GM19351 (cell line): ENCODE results near the gene AMN.

ENCODE experiments used
- ATAC-seq: cut with Tn5 transposase; IDR thresholded peaks from one replicate; pipeline ENCODE4 v1.9.1; 2021; ENCODE audit warnings: mild to moderate bottlenecking, moderate library complexity; ENCODE audit not compliant: unreplicated experiment

The AMN gene

DNA sequence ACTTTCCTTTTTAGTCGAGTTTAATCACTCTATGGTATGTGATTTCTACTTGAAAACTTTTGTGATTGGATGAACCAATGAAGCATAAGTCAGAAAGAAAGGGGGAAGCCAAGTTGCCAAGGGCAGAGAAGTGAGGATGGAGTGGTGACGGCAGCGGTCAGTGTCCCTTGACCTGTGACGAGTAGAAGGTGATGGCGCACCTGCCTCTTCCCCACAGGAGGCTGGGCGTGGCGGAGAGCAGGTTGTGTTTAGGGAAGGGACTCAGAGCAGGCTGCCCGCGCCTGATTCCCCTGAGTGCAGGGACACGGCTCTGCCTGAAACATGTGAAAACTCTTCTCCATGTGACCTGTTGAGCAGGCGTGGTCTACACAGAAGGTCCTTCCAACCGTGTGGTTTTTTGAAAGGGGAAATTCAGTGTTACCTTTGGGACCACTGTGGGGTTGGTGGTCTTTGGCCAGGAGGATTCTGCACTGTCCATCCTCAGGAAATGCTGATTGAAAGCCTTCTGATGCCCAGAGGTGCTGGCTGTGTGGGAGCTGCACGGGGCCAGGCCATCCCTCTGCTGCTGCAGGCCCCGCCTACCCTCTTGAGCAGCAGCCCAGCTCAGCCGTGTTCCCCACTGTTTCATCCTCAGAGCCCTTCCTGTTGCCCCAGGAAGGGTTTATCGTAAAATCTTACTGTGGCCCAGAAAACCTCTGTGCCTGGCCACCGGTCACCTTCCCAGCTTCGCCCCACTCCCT lies 23.5 kb upstream of the AMN start:
- ATAC-seq, result no peak

DNA sequence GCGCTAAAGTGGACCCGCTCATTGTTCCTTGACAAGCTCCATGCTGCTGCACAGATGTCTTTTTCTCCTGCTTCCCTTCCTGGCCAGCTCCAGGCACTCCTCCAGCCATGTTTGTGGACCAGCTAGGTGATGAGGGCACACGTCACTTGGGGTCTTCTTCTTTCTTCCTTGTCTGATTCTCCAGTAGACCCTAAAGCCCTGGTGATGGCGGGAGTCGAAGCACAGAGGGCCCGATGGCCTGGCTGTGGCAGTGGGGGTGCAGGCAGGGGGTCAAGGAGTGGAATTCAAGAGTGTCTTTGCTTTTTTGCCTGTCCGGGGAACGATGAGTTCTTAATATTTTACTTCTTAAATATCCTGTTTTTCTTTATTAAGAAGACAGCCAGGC lies 23.0 kb upstream of the AMN start:
- ATAC-seq, result no peak

DNA sequence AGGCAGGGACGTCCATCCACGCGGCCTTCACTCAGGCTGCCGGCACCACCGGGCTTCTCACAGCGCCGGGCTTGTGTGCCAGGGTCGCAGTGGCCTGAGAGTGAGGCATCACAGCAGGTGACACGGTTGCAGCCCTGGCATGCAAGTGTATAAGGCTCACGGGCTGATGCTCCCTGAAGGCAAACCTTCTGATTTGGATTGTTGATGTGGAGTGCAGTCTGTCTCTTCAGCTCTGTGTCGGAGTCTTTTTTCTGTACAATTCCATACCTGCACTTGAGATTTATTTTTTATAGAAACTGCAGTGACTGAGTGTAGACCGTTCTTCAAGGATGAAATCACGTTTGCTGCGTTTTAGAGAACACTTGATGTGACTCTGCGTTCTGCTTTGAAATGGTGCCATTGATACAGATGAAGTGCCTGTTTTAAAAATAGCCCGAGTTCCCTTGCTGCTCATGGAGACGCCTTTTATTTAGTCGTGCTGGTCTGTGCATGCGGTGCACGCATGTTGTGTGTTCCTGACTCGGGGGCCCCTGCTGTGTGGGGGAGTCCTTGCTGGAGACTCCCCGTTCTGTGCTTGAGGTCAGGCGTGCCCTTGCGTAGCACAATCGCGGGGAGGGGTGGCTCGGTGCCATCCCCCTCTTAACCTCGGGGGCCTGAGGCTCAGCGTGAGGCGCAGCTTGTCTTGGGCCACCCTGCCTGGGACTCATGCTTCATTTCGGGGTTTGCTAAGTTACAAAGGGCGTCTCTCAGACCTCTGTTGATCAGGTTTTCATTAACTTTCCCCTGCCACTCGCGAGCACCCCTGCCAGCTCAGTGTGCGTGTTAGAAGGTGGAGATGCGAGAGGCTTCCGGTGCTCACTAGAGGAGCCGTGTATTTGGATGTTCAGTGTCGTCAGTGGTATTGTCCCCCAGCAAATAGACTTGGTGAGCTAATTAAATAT lies 21.6 kb upstream of the AMN start:
- peak; percentile 61 for ATAC-seq

DNA sequence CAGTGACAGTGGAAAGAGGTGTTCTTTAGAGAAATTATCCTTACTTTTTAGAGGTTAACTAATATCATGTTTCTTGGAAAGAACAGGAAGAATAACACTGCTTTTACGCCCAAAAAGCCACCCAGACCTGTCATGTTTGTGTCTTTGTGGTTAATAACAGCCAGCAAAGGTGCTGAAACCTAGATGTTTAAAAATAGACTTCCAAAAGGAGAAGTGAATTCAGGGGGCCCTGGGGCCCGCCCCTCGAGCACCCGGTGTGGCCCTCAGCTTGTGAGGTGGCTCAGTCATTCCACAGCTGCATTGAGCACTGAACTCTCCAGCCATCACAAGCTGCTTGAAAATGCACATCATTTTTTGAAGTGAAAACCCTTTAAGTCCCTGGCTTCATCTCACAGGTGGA lies 20.8 kb upstream of the AMN start:
- peak; percentile 82 for ATAC-seq

DNA sequence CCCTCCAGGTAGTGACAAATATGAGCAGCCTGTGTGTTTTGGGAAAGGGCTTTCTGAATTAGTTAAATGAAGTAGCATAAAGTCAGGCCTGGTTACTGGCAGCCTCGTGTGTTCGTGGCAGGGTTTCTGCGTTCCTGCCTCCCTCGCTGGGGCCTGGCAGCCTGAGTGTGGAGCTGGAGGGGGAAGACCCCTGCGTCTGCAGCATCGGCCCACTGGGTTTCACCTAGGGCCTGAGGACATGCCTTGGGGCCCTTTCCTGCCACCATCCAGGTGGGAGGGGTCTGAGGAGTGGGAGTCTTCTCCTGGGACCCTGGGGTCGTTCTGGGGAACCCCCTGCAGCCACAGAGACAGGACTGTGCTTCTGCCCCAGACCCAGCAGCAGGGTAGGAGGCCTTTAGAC lies 20.4 kb upstream of the AMN start:
- peak; percentile 12 for ATAC-seq

DNA sequence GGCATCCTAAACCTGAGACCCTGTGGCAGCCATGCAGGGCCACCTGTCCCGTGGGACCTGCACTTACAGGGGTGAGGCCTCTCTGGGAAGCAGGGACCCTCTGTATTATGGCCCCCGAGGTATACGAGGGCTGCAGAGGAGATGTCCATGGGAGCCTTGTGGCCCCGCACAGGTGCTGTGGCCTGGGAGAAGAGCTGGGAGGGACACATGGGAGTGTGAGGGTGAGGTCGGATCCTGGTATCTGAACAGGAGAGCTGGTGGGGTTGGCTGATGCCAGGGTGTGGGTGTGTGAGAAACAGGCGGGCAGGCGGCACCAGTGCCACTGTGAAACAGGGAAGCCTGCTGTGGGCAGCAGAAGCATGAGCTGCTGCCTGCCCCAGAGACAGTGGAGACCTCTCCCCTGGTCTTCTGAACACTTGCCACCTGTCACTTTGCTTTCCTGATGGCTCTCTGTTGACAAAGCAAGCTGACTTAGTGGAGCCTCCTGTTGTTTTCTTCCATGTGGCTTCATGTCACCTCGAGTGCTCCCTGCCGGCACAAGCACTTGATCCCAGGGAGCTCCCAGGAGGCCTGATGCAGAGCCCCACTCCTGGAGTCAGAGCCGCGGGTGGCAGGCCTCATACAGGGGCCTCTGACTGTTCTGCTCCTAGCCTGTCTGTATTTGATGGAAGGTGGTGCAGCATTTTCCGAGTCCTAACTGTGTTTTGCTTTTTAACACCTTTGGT lies 19.8 kb upstream of the AMN start:
- ATAC-seq, result no peak

DNA sequence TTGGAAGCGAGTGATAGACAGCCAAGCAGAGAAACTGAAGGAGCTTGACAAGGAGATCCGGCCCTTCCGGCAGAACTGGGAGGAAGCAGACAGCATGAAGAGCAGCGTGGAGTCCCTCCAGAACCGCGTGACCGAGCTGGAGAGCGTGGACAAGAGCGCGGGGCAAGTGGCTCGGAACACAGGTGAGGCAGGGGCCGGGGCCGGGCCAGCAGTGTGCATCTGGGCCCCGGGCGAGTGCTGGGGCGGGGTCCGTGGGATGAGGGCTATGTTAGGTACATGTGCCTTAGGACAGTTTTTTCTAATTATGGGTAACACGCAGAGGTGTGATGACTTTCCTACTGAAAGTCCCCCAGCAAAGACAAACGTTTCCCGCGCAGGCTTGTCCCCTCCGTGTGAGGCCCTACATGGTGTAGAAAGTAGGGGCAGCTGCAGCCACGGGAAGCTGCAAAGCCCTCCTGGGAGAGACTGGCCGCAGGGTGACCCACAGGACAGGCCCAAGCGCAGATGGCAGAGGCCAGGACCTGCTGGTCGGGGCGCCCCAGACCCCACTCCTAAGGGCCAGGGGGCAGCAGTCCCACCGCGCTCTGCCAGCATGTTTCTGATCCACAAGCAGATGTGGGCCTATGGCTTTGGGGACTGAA lies 19.1 kb upstream of the AMN start:
- ATAC-seq, result no peak

DNA sequence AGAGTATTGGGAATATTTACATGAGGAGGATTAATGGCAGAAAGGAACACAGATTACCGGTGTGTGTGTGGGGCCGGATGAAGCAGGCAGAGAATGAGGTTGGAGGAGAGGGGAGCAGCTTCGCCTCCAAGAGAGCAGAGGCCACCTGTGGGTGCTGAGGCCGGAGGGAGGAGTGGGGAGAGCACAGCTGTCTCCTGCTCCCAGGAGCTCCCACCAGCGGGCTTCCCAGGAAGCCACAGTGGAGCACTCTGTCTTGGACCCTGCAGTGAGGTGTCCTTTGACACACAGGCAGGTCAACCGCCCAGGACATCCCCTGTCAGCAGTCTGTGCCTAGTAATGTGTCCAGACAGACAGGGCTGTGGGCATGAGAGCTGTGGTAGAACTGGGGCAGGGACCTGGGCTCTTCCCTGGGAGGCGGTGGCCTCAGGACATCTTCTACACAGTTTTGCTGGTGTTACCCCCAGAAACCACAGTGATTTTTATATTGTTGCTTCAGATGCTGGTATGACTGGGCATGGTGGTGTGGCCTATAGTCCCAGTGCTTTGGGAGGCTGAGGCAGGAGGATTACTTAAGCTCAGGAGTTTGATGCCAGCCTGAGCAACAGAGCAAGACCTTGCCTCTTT lies 18.5 kb upstream of the AMN start:
- ATAC-seq, result no peak

DNA sequence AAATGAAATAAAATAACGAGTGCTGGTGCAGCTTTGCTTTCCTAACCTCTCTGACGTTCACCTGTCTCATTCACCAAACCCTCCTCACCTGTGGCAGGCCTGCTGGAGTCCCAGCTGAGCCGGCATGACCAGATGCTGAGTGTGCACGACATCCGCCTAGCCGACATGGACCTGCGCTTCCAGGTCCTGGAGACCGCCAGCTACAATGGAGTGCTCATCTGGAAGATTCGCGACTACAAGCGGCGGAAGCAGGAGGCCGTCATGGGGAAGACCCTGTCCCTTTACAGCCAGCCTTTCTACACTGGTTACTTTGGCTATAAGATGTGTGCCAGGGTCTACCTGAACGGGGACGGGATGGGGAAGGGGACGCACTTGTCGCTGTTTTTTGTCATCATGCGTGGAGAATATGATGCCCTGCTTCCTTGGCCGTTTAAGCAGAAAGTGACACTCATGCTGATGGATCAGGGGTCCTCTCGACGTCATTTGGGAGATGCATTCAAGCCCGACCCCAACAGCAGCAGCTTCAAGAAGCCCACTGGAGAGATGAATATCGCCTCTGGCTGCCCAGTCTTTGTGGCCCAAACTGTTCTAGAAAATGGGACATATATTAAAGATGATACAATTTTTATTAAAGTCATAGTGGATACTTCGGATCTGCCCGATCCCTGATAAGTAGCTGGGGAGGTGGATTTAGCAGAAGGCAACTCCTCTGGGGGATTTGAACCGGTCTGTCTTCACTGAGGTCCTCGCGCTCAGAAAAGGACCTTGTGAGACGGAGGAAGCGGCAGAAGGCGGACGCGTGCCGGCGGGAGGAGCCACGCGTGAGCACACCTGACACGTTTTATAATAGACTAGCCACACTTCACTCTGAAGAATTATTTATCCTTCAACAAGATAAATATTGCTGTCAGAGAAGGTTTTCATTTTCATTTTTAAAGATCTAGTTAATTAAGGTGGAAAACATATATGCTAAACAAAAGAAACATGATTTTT lies 17.1 kb upstream of the AMN start:
- ATAC-seq, result no peak

DNA sequence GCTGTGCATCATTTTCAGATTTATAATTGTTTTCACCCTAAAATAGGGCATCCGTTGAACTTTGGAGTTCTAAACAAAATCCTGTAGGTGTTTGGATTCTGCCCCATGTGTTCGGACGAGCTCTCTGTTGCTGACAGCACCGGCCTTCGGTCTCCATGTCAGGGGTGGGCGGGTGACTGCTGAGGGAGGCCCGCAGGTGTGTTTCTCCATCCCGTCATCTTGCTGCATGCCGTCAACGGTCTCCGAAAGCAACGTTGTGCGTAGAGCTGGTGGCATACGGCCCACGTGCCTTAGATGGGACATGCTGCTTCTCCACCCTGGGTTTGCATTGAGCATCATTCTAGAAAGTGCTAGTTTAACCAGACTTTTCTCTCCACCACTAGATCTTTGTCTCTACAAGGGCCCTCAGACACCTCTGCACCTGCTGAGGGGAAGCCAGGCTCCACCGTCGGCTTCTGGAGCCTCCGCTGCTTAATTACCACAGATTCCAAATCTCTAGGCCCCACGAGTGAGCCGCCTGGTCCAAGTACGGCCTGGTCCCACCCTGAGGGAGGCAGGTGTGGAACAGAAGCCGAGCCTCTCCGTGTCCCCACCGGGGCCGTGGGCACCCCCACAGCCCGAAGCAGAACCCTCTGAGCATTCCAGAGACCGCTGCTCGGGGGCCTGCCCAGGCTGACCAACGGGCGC lies 15.7 kb upstream of the AMN start:
- ATAC-seq, result no peak

DNA sequence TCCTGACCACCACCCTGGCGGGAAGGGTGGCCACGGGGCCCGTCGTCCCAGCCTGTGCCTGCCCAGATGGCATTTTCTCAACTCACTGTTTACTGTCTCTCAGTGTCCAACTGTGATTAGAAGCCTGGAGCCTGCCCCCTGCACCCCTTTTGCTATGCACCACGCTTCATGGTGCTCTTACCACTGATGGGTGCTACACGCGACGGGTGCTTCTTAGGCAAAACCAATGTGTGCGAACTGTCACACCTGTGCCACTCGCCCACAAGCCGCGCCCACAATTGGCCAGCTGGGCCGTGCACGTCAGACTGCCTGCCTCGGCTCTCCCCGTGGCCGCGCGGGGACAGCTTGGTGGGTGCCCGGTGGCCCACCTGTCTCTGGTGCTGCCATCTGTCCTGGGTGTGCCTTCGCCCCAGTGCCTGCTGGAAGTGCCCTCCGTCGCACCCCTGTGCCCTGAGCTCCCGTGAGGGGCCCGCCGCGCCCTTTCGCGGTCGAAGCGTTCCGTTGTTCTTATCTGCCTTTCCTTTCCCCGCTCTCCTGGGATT lies 15.1 kb upstream of the AMN start:
- no peak for ATAC-seq

DNA sequence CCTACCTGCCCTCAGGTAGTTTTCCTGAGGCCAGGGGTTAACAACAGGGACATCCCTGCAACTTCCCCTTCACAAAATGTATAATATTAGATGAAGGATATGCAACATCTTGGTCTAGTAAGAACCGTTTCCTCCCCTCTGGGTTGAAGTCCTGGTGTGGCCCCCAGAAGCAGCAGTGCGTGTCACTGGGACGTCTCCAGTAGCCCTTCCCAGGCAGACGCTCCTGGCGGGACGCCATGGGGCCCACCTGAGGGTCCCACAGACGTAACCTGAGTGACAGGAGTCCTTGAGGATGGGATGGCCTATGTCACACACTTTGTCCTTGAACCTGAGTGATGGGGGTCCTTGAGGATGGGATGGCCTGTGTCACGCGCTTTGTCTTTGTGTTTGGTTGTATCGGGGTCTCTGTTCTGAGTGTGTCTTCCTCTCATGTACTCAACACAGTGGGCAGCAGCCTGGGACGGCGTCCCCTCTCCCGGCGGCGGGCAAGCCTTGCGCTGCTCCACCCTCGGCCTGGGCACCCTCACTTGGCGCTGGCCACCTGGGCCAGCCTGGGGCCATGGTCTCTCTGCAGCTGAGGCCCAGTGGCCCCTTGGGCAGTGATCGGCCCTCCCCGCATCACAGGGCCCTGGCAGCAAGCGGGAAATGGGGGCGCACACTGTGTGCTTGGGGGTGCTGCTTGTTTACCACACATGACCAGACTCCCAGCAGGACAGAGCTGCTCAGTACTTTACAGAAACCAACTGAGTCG lies 14.3 kb upstream of the AMN start:
- no peak for ATAC-seq

DNA sequence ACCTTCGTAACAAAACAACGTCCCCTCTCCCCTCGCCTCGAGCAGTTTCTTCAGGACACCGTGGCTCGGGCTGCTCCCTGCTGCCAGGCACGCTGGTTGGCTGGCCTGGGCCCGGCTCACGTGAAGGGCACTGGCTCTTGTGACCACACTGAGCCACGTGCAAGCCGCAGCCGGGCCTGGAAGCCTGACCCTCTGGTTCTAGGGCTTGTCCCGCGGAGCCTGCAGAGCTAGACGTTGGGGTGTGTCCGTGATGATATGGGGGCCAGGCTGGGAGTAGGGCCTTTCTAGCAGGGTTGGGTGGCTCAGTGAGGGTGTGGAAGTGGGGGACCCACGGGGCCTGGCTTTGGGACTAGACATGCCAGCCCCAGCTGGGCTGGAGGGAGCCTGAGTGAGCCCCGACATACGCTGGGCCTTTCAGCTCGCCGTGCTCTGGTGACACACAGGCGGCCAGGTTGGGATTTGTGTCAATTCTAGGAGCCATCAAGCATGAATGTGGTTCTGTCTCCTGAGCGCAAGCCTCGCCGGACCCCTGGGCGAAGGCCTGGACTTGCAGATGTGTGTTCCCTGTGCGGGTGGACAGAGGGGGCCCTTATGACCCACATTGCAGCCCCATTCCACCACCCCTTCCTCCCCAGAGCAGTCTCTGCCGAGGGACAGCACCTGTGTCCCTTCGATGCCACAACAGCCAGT lies 13.6 kb upstream of the AMN start:
- ATAC-seq, result no peak

DNA sequence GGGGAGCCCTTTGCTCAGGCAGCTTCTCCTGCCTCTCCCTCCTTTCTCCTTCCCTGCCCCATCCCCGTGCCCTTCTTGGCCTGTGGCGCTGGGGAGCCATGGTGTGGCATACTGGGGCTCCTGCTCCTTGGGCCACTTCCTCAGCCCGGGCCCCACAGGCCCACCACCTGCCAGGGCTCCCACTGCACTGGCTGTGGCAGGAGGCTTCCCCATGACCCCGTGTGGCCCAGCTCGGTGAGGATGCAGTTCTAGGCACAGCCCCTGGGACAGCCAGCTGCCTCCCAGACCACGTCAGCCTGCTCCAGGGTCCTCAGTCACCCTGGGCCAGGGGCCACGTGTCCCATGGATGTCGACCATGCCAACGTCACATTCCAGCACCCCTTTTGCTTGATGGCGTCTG lies 13.0 kb upstream of the AMN start:
- ATAC-seq, result no peak

DNA sequence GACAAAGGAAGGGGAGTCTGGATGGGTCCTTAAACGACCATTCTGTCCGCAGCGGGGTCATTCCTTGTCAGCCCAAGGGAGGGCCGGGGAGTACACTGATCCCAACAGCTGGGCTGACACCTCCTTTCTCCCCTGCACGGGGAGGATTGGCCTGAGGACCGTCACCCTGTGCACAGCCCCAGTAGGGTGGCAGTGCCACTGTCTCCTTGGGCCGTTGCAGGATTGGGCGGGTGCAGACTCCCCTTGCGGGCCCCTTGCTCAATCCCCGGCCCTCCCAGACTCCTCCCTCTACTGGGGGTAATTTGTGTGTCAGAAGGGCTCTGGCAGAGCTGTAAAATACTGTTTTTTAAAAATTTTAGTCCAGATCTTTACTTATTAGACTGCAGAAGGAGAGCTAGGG lies 12.6 kb upstream of the AMN start:
- ATAC-seq, result no peak

DNA sequence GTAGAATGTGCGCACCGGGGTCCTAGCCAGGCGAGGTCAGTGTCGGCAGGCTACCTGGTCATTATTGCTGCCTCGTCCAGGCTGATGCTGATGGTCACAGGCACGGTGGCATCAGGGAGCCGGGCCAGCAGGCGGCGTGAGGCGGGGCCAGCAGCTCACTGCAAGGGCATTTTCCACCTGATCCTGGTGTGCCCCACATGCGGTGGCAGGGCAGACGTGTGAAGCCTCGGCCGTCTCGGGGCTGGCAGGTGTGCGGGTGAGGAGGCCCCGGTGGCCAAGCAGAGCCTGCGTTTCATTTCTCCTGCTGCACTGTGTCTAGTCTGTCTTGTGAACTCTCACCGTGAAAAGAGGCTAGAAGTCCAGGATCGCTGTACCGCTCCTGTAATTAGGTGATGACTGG lies 12.0 kb upstream of the AMN start:
- ATAC-seq, result no peak

DNA sequence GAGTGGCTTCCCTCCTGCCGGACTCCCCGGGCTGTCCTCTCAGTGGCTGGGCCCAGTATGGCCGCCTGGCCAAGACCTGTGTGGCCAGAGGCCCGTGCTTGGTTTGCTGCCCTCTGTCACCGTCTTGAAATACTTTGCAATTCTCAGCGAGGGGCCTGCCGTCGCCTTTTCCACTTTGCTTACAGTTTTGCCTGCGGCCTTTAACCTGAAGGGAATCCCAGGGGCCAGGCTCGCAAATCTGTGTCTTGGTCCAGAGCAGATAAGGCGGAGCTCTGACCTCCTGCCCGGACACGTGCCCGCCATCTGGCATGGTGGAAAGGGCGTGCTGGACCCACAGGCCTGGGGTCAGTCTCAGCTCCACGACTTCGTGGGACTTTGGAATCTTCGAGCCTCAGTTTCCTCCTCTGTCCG lies 10.9 kb upstream of the AMN start:
- no peak for ATAC-seq
